GM18951 (cell line): ENCODE measurements around the gene SCGB1D1.

Source experiments
- POLR2A ChIP-seq: IDR thresholded peaks from 4 replicates; pipeline ENCODE4 v1.6.1; 2011; ENCODE audit warnings: mild to moderate bottlenecking; ENCODE audit not compliant: insufficient read length, insufficient read depth; ENCODE audit errors: extremely low read depth
- in situ Hi-C: fragments of 300-500 bp; cut with MboI; formaldehyde crosslinking; loops from one replicate; pipeline ENCODE4 v1.12.0; 2022; ENCODE audit warnings: low sequenced_read_pairs, mixed read lengths, inconsistent platforms; ENCODE audit not compliant: unreplicated experiment

SCGB1D1 gene

GRCh38 chr11:62221498-62221897 lies 31.5 kb downstream of the SCGB1D1 start:
- in situ Hi-C loops, result loop anchor here (25.0 kb wide), 1 partner anchor 91 kb away; no protein-coding TSS in a partner anchor
- TF ChIP-seq POLR2A, result no peak

- in situ Hi-C loops, result loop anchor here (25.0 kb wide), 1 partner anchor 89 kb away; no protein-coding TSS in a partner anchor
- no peak for TF ChIP-seq POLR2A
Observed at GRCh38 chr11:62223095-62223494, 33.1 kb downstream of the SCGB1D1 start.

GRCh38 chr11:62233730-62234129 lies 43.7 kb downstream of the SCGB1D1 start:
- no peak for TF ChIP-seq POLR2A
- in situ Hi-C loops, result no loop called here

GRCh38 chr11:62236187-62236586 lies 46.2 kb downstream of the SCGB1D1 start:
- TF ChIP-seq POLR2A, result no peak
- in situ Hi-C loops, result no loop called here

GRCh38 chr11:62237499-62237898 lies 47.5 kb downstream of the SCGB1D1 start:
- TF ChIP-seq POLR2A, result no peak
- in situ Hi-C loops, result no loop called here

- no peak for TF ChIP-seq POLR2A
- in situ Hi-C loops, result no loop called here
Observed at GRCh38 chr11:62238151-62238550, 48.1 kb downstream of the SCGB1D1 start.

- in situ Hi-C loops, result no loop called here
Observed at GRCh38 chr11:62241095-62241494, 51.1 kb downstream of the SCGB1D1 start.

GRCh38 chr11:62242021-62242420 lies 52.0 kb downstream of the SCGB1D1 start, which contains the start of gene SCGB1D2:
Gene SCGB1D2, plus strand, starts transcription at chr11:62242239. Its CDS starts 69 bp downstream, at chr11:62242308.
- in situ Hi-C loops, result no loop called here
- no peak for TF ChIP-seq POLR2A

More at GRCh38 chr11:62241095-62241494, 51.1 kb downstream of the SCGB1D1 start:
- no peak for TF ChIP-seq POLR2A
